ENCODE data around the gene AHDC1.

The AHDC1 gene

DNA sequence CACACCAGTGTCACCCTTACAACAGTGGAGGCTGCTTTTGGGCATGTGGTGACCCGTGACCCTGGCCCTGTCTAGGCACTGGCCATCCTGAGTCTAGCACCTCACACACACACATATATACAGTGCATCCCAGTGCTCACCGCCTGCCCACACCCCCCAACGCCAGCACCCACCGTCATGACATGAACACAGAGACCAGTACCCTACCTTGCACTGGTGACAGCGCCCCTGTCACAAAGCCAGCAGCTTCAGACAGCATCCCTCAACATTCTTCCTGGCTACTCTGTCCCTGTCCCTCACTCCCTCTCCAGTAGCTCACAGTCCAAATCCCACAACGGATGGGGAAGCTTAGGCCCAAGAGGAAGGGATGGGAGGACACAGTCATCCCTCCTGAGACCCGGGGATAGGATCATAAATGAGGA is 27.1 kb downstream of the AHDC1 start:
- peak overlapping the region; percentile 98 for H3K27ac ChIP-seq
- TF ChIP-seq, protein P1, sequence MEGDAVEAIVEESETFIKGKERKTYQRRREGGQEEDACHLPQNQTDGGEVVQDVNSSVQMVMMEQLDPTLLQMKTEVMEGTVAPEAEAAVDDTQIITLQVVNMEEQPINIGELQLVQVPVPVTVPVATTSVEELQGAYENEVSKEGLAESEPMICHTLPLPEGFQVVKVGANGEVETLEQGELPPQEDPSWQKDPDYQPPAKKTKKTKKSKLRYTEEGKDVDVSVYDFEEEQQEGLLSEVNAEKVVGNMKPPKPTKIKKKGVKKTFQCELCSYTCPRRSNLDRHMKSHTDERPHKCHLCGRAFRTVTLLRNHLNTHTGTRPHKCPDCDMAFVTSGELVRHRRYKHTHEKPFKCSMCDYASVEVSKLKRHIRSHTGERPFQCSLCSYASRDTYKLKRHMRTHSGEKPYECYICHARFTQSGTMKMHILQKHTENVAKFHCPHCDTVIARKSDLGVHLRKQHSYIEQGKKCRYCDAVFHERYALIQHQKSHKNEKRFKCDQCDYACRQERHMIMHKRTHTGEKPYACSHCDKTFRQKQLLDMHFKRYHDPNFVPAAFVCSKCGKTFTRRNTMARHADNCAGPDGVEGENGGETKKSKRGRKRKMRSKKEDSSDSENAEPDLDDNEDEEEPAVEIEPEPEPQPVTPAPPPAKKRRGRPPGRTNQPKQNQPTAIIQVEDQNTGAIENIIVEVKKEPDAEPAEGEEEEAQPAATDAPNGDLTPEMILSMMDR (conservative IDR thresholded peaks at IDR 0.05), result no peak

- peak overlapping the region; percentile 98 for H3K27ac ChIP-seq
- TF ChIP-seq, protein P1 (conservative IDR thresholded peaks at IDR 0.05), result 0 out of 2 replicates have a peak, but pooled peaks have one; percentile 0
Observed at GRCh38 chr1:27575840-27576331, 28.1 kb downstream of the AHDC1 start.

GRCh38 chr1:27574871-27575831 is 28.8 kb downstream of the AHDC1 start:
- peak overlapping the region; percentile 98 for H3K27ac ChIP-seq
- TF ChIP-seq, protein P1 (conservative IDR thresholded peaks at IDR 0.05), result peak; percentile 45; the same call in 1 of the 2 replicates

- TF ChIP-seq, protein P1 (conservative IDR thresholded peaks at IDR 0.05), result no peak
- H3K27ac ChIP-seq, result peak overlapping the region; percentile 98
Observed at GRCh38 chr1:27574001-27574781, 29.8 kb downstream of the AHDC1 start.

DNA sequence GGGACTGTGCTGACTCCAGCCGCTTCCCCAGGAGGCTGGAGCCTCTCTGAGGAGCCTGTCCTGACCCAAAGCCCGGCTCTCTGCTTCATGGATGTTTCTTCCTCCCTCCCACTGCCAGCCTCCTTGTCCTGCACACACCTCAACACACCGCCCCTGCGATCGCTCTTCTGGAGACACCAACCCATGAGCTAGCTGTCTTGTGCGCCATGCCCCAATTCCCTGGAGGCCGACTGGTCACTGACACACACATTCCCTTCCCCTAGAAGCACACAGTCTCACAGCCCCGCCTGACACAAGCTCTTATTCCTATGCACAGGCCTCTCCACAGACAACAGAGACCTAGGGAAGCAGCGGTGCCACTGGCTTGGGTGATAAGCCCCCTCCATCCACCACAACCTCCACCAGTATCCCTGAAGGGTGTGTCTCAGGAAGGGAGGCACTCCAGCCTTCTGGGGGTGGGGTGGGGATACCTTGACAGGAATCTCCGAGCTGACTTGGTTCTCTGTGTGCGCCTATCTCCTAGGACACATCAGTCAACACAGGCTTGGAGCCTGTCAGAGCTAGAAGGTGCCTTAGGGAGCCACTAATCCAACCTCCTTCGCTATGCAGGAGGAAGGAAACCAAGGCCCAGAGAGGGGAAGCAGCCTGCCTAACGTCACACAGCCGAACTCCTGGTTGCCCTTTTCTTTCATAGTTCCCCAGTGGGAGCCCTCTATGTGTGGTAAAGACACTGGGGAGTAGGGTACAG is 31.1 kb downstream of the AHDC1 start:
- TF ChIP-seq, protein P1 (conservative IDR thresholded peaks at IDR 0.05), result no peak

GRCh38 chr1:27572019-27572678 is 31.8 kb downstream of the AHDC1 start:
- no peak overlapping the region for H3K27ac ChIP-seq
- TF ChIP-seq, protein P1 (conservative IDR thresholded peaks at IDR 0.05), result no peak

More for the DNA sequence above, 31.1 kb downstream of the AHDC1 start:
- peak overlapping the region; percentile 98; the same call in 1 of the 2 replicates for H3K27ac ChIP-seq
